ENCODE measurements around the gene DCAF11. TPM values are rescaled to one million over a fixed set of nuclear protein-coding genes. Genes with fewer than 3 reads are reported as not detected.

The DCAF11 gene
- total RNA-seq, 1 donor from 2014 or later = 84.3 TPM

DNA sequence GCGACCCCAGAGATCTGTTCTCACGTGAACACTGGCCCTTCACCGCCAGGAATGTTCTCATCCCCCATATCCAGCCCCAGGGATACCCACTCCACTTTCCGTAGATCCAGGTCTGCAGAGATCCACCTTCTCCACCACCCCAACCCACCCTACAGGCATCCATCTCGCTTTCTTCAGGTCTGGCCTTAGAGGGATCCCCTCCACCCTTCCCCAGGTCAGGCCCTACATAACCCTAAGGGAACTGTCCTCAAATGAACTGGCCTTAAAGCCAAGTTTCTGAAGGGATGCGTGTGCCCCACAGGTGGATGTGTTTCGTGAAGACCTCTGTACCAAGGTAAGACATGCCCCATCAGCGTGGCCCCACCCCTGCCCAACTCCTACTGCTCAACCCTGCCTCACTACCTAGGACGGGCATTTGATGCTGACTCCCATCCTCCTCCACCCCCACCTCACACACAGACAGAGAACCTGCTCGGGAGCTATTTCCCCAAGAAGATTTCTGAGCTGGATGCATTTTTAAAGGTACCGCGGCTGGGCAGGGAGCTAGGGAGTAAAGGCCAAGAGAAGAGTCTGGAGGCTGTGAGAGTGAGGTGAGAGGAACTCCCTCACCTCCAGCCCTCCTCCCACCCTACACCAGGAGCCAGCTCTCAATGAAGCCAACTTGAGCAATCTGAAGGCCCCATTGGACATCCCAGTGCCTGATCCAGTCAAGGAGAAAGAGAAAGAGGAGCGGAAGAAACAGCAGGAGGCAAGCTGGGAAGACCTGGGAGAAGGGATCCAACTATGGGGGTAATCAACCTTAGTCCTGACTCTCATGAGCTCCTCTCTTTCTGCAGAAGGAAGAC is 22.3 kb downstream of the DCAF11 start:
- H3K27ac Mint-ChIP-seq = peak overlapping the region; percentile 90
- POLR2A ChIA-PET = interaction anchor here (0.6 to 9.4 kb wide), 24 partner anchors 10 to 834 kb away, joined by 3 to 239 read pairs (median 6); partner anchors contain the start of genes CHMP4A, DCAF11, IPO4 and IRF9
- no peak for TF ChIP-seq CTCF (IDR thresholded peaks at IDR 0.05)
- no peaks in the 10 kb centered on the region for H3K27me3 Mint-ChIP-seq
- ATAC-seq (ENCODE audit: low read depth) = no peak
- no peak for DNase-seq
- CTCF ChIA-PET = interaction anchor here (0.6 to 2.7 kb wide), 7 partner anchors 9 to 28 kb away, joined by 3 to 13 read pairs (median 5); partner anchors contain the start of genes DCAF11, NRL, PSME2 and RNF31
- H3K36me3 Mint-ChIP-seq (ENCODE audit: low read depth) = peaks cover 43% of the 10 kb centered on the region
- H3K9me3 Mint-ChIP-seq = no peaks in the 10 kb centered on the region
- H3K4me3 Mint-ChIP-seq = peak overlapping the region; percentile 91
- intact Hi-C loops (cut with micrococcal nuclease) = loop anchor here (1.0 kb wide), 6 partner anchors 9 to 294 kb away; partner anchors contain the start of genes DCAF11, IRF9, NRL and PCK2
- peaks cover 61% of the 10 kb centered on the region for H3K4me1 Mint-ChIP-seq

GRCh38 chr14:24137529-24138395 is 23.2 kb downstream of the DCAF11 start:
- peak overlapping the region; percentile 90 for H3K27ac Mint-ChIP-seq
- peaks cover 46% of the 10 kb centered on the region for H3K36me3 Mint-ChIP-seq (ENCODE audit: low read depth)
- peaks cover 59% of the 10 kb centered on the region for H3K4me1 Mint-ChIP-seq
- DNase-seq = no peak
- POLR2A ChIA-PET = interaction anchor here (0.6 to 9.4 kb wide), 9 partner anchors 9 to 133 kb away, joined by 3 to 239 read pairs (median 11); partner anchors contain the start of genes CHMP4A, DCAF11, IPO4 and IRF9
- CTCF ChIA-PET = interaction anchor here (0.6 to 2.7 kb wide), 7 partner anchors 8 to 155 kb away, joined by 3 to 13 read pairs (median 3); partner anchors contain the start of genes IRF9, PSME2 and RNF31
- no peaks in the 10 kb centered on the region for H3K27me3 Mint-ChIP-seq
- ATAC-seq (ENCODE audit: low read depth) = no peak
- no peaks in the 10 kb centered on the region for H3K9me3 Mint-ChIP-seq
- TF ChIP-seq CTCF (IDR thresholded peaks at IDR 0.05) = no peak
- intact Hi-C loops (cut with micrococcal nuclease) = no loop called here
- peak overlapping the region; percentile 35 for H3K4me3 Mint-ChIP-seq

DNA sequence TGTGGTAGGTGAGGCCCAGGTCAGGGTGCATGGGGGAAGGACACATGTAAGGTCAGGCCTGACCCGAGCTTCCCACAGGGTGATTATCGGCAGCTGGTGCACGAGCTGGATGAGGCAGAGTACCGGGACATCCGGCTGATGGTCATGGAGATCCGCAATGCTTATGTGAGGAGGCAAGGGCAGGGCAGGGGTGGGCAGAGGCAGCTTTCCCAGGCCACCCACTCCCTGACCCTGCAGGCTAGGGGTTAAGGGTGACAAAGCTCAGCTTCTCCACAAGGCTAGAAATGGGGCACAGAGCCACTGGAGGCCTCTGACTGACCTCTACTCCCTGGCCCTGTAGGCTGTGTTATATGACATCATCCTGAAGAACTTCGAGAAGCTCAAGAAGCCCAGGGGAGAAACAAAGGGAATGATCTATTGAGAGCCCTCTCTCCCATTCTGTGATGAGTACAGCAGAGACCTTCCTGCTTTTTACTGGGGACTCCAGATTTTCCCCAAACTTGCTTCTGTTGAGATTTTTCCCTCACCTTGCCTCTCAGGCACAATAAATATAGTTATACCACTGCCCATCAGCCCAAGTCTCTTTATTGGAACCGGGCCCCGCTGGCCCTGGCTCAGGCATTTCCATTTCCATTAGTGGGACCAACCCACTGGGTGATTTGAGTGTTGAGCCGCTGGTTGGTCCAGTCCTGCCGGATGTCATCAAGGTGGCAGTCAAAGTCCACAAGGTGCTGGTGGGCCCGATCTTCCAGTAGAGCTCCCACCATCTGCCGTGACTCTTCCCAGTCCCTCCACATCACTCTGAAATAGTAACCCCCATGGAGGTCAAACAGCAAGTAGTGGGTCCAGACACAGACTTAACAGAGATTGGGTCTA is 24.1 kb downstream of the DCAF11 start:
- H3K27me3 Mint-ChIP-seq = no peaks in the 10 kb centered on the region
- ChIA-PET POLR2A (interaction anchor here (0.9 to 9.4 kb wide), 5 partner anchors 9 to 45 kb away, joined by 3 to 239 read pairs (median 44); partner anchors contain the start of genes DCAF11, IRF9, NRL and PCK2), CTCF (interaction anchor here (0.7 to 3.1 kb wide), 5 partner anchors 23 to 154 kb away, joined by 3 to 13 read pairs (median 3); partner anchors contain the start of gene IRF9)
- H3K27ac Mint-ChIP-seq = peak overlapping the region; percentile 56
- no peaks in the 10 kb centered on the region for H3K9me3 Mint-ChIP-seq
- TF ChIP-seq CTCF (IDR thresholded peaks at IDR 0.05) = no peak
- peaks cover 65% of the 10 kb centered on the region for H3K4me1 Mint-ChIP-seq
- intact Hi-C loops (cut with micrococcal nuclease) = no loop called here
- H3K4me3 Mint-ChIP-seq = peak overlapping the region; percentile 28
- ATAC-seq (ENCODE audit: low read depth) = no peak
- DNase-seq = no peak
- peaks cover 55% of the 10 kb centered on the region for H3K36me3 Mint-ChIP-seq (ENCODE audit: low read depth)

DNA sequence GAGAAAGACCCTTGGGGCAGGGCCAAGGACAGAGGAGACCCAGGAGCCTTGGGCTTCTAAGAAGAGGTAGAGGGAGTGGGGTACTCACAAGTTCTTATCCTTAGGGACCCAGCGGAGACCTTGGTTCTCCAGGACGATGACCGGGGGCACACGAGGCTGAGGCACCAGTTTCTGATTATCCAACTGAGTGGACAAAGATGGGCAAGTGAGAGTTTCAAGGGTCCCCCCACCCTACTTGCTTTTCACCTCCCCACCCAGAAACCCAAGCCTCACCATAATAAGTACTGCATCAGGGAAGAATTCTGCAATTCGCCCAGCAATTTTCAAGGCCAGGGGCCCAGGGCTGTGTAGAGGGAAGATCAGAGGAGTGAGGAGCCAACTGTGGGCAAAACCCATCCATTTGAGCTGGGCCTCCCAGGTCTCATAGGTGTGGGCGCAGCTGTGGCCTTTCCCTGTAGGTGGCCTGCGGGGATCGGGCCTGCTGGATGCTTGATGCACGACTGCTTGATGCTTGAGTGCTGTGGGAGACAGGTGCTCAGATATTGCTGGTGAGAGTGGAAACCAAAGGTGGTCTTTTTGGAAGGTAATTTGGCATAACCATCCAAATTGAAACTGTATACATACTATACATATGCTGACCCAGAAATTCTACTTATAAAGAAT is 24.8 kb downstream of the DCAF11 start:
- ATAC-seq (ENCODE audit: low read depth) (no peak), DNase-seq (no peak)
- POLR2A ChIA-PET = interaction anchor here (0.9 to 9.4 kb wide), 4 partner anchors 8 to 49 kb away, joined by 3 to 239 read pairs (median 54); partner anchors contain the start of genes DCAF11, IPO4, NRL and PSME2
- no peak for TF ChIP-seq CTCF (IDR thresholded peaks at IDR 0.05)
- Mint-ChIP-seq H3K4me3 (peak overlapping the region; percentile 52), H3K36me3 (ENCODE audit: low read depth) (peaks cover 63% of the 10 kb centered on the region), H3K4me1 (peaks cover 68% of the 10 kb centered on the region), H3K27me3 (no peaks in the 10 kb centered on the region), H3K9me3 (no peaks in the 10 kb centered on the region), H3K27ac (no peak overlapping the region)
- CTCF ChIA-PET = interaction anchor here (3.1 kb wide), 1 partner anchor 31 kb away, joined by 13 read pairs; no protein-coding TSS in a partner anchor
- intact Hi-C loops (cut with micrococcal nuclease) = no loop called here
